Nephron progenitor cell (in vitro differentiated cells): Measurements from ENCODE around the gene NUP205.

Source experiments
- DNase-seq: peaks from one replicate; pipeline ENCODE4 v3.0.0; 2021
- H3K27ac Mint-ChIP-seq: 2 replicates; pipeline ENCODE4 v1.8.0; 2021; ENCODE audit warnings: mild to moderate bottlenecking, moderate library complexity, mixed read lengths
- H3K27me3 Mint-ChIP-seq: 2 replicates; pipeline ENCODE4 v1.8.0; 2021; ENCODE audit warnings: mild to moderate bottlenecking, low read depth, mixed read lengths; ENCODE audit not compliant: poor library complexity
- H3K36me3 Mint-ChIP-seq: 2 replicates; pipeline ENCODE4 v1.8.0; 2021; ENCODE audit warnings: low read depth, mixed read lengths
- H3K4me1 Mint-ChIP-seq: 2 replicates; pipeline ENCODE4 v1.8.0; 2021; ENCODE audit warnings: mixed read lengths
- H3K4me3 Mint-ChIP-seq: 2 replicates; pipeline ENCODE4 v1.8.0; 2021; ENCODE audit warnings: mild to moderate bottlenecking, moderate library complexity, mixed read lengths
- H3K9me3 Mint-ChIP-seq: 2 replicates; pipeline ENCODE4 v1.8.0; 2021; ENCODE audit warnings: mild to moderate bottlenecking, moderate library complexity, mixed read lengths
- TF ChIP-seq, protein P1 (sequence below): fragments of 200-600 bp; sonication (generic); IDR thresholded peaks from 2 replicates; pipeline ENCODE4 v1.5.0; 2021; ENCODE audit warnings: antibody characterized with exemption

The NUP205 gene

DNA sequence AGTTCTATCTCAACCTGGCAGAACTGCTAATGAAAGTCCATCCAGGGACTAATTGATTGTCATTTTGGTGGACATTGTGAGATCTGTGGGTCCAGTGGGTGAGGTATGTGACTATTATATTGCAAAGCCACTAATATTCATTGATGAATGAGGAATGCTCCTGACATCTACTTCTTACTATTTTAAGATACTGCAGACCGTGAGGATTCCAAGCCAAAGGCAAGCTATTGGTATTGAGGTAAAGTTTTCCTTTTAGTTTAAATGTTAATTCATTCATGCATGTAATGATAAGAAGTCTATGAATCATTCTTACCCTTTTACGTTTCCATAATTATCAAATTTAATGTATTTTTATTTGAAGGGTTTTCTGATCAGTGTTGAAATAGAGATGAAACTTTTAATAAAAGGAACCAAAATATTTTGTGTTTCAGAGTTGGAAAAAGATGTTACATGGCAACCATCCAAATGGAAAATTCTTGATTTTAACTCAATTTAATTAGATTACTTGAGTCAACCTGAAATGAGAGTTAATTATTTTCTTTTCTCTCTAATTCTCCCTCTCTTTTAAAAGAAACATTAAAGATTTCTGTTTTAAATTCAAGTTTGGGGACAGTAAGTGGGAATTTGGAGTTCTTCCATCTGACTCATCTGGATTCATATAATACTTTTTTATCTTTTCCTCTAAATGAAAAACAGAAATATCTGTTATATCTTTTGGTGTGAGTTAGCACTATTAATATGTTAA, 39.6 kb downstream of the NUP205 start:
- Mint-ChIP-seq H3K36me3 (peaks cover 64% of the 10 kb centered on the region), H3K27me3 (no peaks in the 10 kb centered on the region), H3K4me1 (no peaks in the 10 kb centered on the region), H3K27ac (no peak overlapping the region), H3K4me3 (no peak overlapping the region), H3K9me3 (no peaks in the 10 kb centered on the region)
- DNase-seq: no peak
- TF ChIP-seq, protein P1, sequence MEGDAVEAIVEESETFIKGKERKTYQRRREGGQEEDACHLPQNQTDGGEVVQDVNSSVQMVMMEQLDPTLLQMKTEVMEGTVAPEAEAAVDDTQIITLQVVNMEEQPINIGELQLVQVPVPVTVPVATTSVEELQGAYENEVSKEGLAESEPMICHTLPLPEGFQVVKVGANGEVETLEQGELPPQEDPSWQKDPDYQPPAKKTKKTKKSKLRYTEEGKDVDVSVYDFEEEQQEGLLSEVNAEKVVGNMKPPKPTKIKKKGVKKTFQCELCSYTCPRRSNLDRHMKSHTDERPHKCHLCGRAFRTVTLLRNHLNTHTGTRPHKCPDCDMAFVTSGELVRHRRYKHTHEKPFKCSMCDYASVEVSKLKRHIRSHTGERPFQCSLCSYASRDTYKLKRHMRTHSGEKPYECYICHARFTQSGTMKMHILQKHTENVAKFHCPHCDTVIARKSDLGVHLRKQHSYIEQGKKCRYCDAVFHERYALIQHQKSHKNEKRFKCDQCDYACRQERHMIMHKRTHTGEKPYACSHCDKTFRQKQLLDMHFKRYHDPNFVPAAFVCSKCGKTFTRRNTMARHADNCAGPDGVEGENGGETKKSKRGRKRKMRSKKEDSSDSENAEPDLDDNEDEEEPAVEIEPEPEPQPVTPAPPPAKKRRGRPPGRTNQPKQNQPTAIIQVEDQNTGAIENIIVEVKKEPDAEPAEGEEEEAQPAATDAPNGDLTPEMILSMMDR: no peak

DNA sequence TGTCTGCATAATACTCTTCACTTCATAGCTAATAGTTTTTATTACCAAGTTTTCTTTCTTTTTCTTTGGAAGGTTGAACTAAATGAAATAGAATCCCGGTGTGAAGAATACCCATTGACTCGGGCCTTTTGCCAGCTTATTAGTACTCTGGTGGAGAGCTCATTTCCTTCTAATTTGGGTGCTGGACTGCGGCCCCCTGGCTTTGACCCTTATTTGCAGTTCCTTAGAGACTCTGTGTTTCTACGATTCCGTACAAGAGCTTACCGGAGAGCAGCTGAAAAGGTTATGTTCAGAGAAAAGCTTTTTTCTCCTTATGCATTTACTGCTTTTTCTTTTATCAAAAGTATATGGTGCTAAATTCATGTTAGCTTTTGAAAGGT, 40.2 kb downstream of the NUP205 start:
- Mint-ChIP-seq H3K4me1 (no peaks in the 10 kb centered on the region), H3K9me3 (no peaks in the 10 kb centered on the region), H3K36me3 (peaks cover 64% of the 10 kb centered on the region), H3K4me3 (no peak overlapping the region), H3K27me3 (no peaks in the 10 kb centered on the region), H3K27ac (no peak overlapping the region)
- TF ChIP-seq, protein P1: no peak
- DNase-seq: no peak

DNA sequence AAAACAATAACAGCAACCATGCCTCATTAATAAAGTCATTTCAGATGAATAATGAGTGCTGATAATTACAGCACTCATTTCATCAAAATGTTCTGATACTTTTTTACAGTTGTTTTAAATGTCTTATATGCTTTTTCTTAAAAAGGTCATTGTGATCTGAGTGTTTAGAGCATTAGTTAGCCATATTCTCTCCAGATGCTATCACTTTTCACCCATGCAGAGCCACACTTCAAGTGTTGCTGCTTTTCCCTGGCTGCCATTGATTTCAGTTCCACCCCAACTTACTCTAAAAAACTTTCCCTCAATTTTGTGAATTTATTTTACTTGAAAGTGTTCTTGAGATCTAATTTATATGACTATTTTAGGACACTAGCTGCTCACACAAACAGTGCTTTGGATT, 41.8 kb downstream of the NUP205 start:
- Mint-ChIP-seq H3K9me3 (no peaks in the 10 kb centered on the region), H3K4me3 (no peak overlapping the region), H3K27me3 (no peaks in the 10 kb centered on the region), H3K4me1 (no peaks in the 10 kb centered on the region), H3K36me3 (peaks cover 66% of the 10 kb centered on the region), H3K27ac (no peak overlapping the region)
- TF ChIP-seq, protein P1: no peak
- no peak for DNase-seq

DNA sequence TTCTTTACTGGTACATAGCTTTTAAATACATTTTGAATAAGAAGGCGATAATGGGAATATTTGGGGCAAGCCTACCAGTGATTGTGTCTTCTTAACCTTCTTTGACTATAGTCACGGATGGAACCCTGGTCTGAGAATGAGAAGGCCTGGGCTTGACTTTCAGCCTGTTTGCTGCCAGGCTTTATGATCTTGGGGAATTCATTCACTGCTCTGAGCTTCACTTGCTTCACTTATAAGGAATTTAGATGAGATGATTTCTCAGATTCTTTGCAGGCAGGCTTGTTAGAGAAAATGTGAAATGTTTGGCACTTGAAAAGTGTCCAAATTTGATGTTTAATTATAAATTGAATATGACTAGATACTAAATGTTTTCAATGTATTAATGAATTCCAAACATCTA, 42.5 kb downstream of the NUP205 start:
- peak overlapping the region; percentile 74 for H3K27ac Mint-ChIP-seq
- TF ChIP-seq, protein P1: no peak
- H3K36me3 Mint-ChIP-seq: peaks cover 62% of the 10 kb centered on the region
- no peak overlapping the region for H3K4me3 Mint-ChIP-seq
- no peaks in the 10 kb centered on the region for H3K4me1 Mint-ChIP-seq
- H3K27me3 Mint-ChIP-seq: no peaks in the 10 kb centered on the region
- no peak for DNase-seq
- H3K9me3 Mint-ChIP-seq: no peaks in the 10 kb centered on the region

DNA sequence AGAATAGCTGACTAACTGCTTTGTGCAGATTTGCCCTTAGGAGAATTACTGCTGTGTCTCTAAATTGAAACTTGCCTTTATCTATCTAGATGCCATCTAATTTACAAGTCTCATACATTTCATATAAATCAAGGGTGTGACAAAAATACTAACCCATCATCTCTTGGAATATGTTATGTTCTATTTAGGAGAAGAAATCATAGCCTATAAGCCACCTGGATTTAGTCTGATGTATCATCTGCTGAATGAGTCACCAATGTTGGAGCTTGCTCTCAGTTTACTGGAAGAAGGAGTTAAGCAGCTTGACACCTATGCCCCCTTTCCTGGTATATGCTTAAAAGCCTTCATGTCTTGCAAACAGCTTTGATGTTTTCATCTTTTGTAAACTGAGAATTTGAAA, 43.5 kb downstream of the NUP205 start:
- peaks cover 63% of the 10 kb centered on the region for H3K36me3 Mint-ChIP-seq
- H3K9me3 Mint-ChIP-seq: no peaks in the 10 kb centered on the region
- TF ChIP-seq, protein P1: no peak
- no peak for DNase-seq
- H3K27ac Mint-ChIP-seq: no peak overlapping the region
- H3K4me3 Mint-ChIP-seq: no peak overlapping the region
- H3K4me1 Mint-ChIP-seq: no peaks in the 10 kb centered on the region
- no peaks in the 10 kb centered on the region for H3K27me3 Mint-ChIP-seq

DNA sequence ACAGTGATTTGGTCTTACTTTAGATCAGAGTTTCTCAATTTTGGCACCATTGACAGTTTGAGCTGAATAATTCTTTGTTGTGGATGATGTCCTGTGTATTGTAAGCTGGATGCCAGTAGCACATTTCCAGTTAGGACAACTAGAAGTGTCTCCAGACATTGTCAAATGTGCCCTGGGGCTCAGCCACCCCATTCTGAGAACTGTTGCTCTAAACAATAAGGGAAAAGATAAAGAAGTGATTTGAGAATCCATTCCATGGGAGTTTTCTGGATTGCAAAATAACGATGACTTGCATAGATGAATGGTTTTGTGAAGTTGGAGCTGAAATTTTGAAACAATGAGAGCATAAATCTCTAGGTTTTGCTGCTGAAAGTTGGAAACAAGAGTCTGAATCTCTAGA, 44.6 kb downstream of the NUP205 start:
- no peak overlapping the region for H3K4me3 Mint-ChIP-seq

More for the DNA sequence above, 44.6 kb downstream of the NUP205 start:
- DNase-seq: no peak
- Mint-ChIP-seq H3K36me3 (peaks cover 72% of the 10 kb centered on the region), H3K27me3 (no peaks in the 10 kb centered on the region), H3K27ac (peak overlapping the region; percentile 57), H3K4me1 (no peaks in the 10 kb centered on the region), H3K9me3 (no peaks in the 10 kb centered on the region)
- TF ChIP-seq, protein P1: no peak
